ENCODE measurements around the gene KIAA1755. TPM values are rescaled to one million over a fixed set of nuclear protein-coding genes. Genes with fewer than 3 reads are reported as not detected.

KIAA1755 gene
- total RNA-seq, 1 donor from 2014 or later = 17.8 TPM

- Mint-ChIP-seq H3K27me3 (ENCODE audit: low read depth) (peaks cover 3% of the 10 kb centered on the region), H3K4me1 (ENCODE audit: low read depth) (peaks cover 27% of the 10 kb centered on the region), H3K27ac (ENCODE audit: unreplicated experiment) (no peak overlapping the region), H3K9me3 (ENCODE audit: low read depth) (no peaks in the 10 kb centered on the region), H3K4me3 (ENCODE audit: unreplicated experiment) (no peak overlapping the region), H3K36me3 (ENCODE audit: low read depth) (no peaks in the 10 kb centered on the region)
- no peak for DNase-seq (ENCODE audit: low spot score)
- TF ChIP-seq CTCF (IDR thresholded peaks at IDR 0.05) = no peak
These were observed 39.9 kb upstream of the KIAA1755 start for GRCh38 chr20:38300438-38300837.

DNA sequence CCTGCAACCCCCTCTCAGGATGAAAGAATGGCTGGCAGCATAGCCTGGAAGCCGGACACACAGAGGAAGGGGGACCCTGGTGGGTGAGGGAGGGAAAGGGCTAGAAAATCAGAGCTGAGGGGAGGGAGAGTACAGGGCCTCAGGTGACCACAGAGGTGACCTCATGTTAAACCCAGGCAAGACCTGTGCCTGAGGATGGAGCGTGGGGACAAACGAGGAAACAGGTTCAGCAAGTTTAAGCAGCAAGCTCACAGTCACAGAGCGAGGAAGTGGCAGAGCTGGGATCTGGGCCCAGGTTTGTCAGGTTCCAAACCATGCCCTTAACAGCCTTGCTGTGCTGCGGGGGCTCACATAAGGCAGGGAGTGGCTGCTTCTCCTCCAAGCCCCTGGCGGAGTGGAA lies 39.4 kb upstream of the KIAA1755 start:
- H3K9me3 Mint-ChIP-seq (ENCODE audit: low read depth) = no peaks in the 10 kb centered on the region
- DNase-seq (ENCODE audit: low spot score) = no peak
- peaks cover 27% of the 10 kb centered on the region for H3K4me1 Mint-ChIP-seq (ENCODE audit: low read depth)
- no peak for TF ChIP-seq CTCF (IDR thresholded peaks at IDR 0.05)
- no peak overlapping the region for H3K4me3 Mint-ChIP-seq (ENCODE audit: unreplicated experiment)
- peaks cover 3% of the 10 kb centered on the region for H3K27me3 Mint-ChIP-seq (ENCODE audit: low read depth)
- H3K27ac Mint-ChIP-seq (ENCODE audit: unreplicated experiment) = no peak overlapping the region
- no peaks in the 10 kb centered on the region for H3K36me3 Mint-ChIP-seq (ENCODE audit: low read depth)

DNA sequence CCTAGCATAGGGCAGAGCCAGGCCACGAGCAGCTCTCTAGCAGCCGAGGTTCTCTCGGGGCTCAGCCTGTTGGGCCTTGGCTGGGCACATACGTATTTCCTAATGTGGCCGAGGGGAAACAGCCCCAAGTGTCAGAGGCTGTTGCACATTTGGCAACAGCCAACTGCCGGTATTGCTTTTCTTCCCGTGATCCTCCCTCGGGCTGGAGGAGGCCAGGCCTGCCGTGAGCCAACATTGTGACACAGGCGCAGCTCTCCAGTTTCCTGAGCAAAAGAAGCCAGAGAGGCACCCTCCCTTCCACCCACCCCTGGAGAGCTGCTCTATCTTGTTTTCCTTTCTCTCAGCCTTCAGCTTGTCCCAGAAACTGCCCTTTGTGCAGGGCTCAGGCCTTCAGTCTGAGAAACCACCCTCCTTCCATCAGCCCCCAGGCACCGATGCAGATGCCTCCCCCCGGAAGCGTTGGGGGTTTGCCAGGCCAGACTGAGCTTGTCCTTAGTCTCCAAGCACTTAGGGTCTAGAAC lies 38.3 kb upstream of the KIAA1755 start:
- H3K4me1 Mint-ChIP-seq (ENCODE audit: low read depth) = peaks cover 29% of the 10 kb centered on the region
- H3K9me3 Mint-ChIP-seq (ENCODE audit: low read depth) = no peaks in the 10 kb centered on the region
- no peak overlapping the region for H3K4me3 Mint-ChIP-seq (ENCODE audit: unreplicated experiment)
- peak overlapping the region; percentile 92 for H3K27ac Mint-ChIP-seq (ENCODE audit: unreplicated experiment)
- peaks cover 3% of the 10 kb centered on the region for H3K27me3 Mint-ChIP-seq (ENCODE audit: low read depth)
- no peaks in the 10 kb centered on the region for H3K36me3 Mint-ChIP-seq (ENCODE audit: low read depth)
- DNase-seq (ENCODE audit: low spot score) = no peak
- TF ChIP-seq CTCF (IDR thresholded peaks at IDR 0.05) = no peak

GRCh38 chr20:38297916-38298674 lies 37.6 kb upstream of the KIAA1755 start:
- TF ChIP-seq CTCF (IDR thresholded peaks at IDR 0.05) = no peak
- no peak for DNase-seq (ENCODE audit: low spot score)
- peak overlapping the region; percentile 92 for H3K27ac Mint-ChIP-seq (ENCODE audit: unreplicated experiment)
- H3K4me1 Mint-ChIP-seq (ENCODE audit: low read depth) = peaks cover 29% of the 10 kb centered on the region
- H3K4me3 Mint-ChIP-seq (ENCODE audit: unreplicated experiment) = no peak overlapping the region
- no peaks in the 10 kb centered on the region for H3K9me3 Mint-ChIP-seq (ENCODE audit: low read depth)
- peaks cover 3% of the 10 kb centered on the region for H3K27me3 Mint-ChIP-seq (ENCODE audit: low read depth)
- no peaks in the 10 kb centered on the region for H3K36me3 Mint-ChIP-seq (ENCODE audit: low read depth)

GRCh38 chr20:38296433-38296832 lies 35.9 kb upstream of the KIAA1755 start:
- Mint-ChIP-seq H3K36me3 (ENCODE audit: low read depth) (peaks cover 2% of the 10 kb centered on the region), H3K4me3 (ENCODE audit: unreplicated experiment) (no peak overlapping the region), H3K27ac (ENCODE audit: unreplicated experiment) (no peak overlapping the region)

More at GRCh38 chr20:38296433-38296832, 35.9 kb upstream of the KIAA1755 start:
- Mint-ChIP-seq H3K4me1 (ENCODE audit: low read depth) (peaks cover 31% of the 10 kb centered on the region), H3K27me3 (ENCODE audit: low read depth) (peaks cover 3% of the 10 kb centered on the region), H3K9me3 (ENCODE audit: low read depth) (no peaks in the 10 kb centered on the region)
- TF ChIP-seq CTCF (IDR thresholded peaks at IDR 0.05) = no peak
- no peak for DNase-seq (ENCODE audit: low spot score)

All from chondrocyte (in vitro differentiated cells).